Measurements from ENCODE around the gene SLAIN2. TPM values are rescaled to one million over a fixed set of nuclear protein-coding genes. Genes with fewer than 3 reads are reported as not detected.

SLAIN2 gene
- total and polyA plus RNA-seq, 5 experiments from 2014 or later: 25.9 to 109 (median 39.3) TPM

GRCh38 chr4:48379587-48380180 lies 38.4 kb downstream of the SLAIN2 start:
- Mint-ChIP-seq H3K9me3 (no peaks in the 10 kb centered on the region), H3K36me3 (peaks cover 10 to 75% (median 10%) of the 10 kb centered on the region in 3 donors), H3K4me1 (peaks cover 8 to 28% (median 12%) of the 10 kb centered on the region in 4 donors), H3K27me3 (no peaks in the 10 kb centered on the region), H3K27ac (peak overlapping the region in 1 of 10 donors; percentile 66), H3K4me3 (no peak overlapping the region)
- POLR2A ChIA-PET: no interaction called here
- ATAC-seq (no peak), DNase-seq (no peak)

GRCh38 chr4:48380583-48381167 lies 39.3 kb downstream of the SLAIN2 start:
- H3K36me3 Mint-ChIP-seq: peaks cover 10 to 77% (median 13%) of the 10 kb centered on the region in 3 donors
- peak overlapping the region in 2 of 10 donors; percentile 11 to 41 for H3K27ac Mint-ChIP-seq
- no peaks in the 10 kb centered on the region for H3K27me3 Mint-ChIP-seq
- POLR2A ChIA-PET: no interaction called here
- no peak overlapping the region for H3K4me3 Mint-ChIP-seq
- ATAC-seq: no peak
- peaks cover 4 to 22% (median 6%) of the 10 kb centered on the region in 4 donors for H3K4me1 Mint-ChIP-seq
- no peaks in the 10 kb centered on the region for H3K9me3 Mint-ChIP-seq
- no peak for DNase-seq

DNA sequence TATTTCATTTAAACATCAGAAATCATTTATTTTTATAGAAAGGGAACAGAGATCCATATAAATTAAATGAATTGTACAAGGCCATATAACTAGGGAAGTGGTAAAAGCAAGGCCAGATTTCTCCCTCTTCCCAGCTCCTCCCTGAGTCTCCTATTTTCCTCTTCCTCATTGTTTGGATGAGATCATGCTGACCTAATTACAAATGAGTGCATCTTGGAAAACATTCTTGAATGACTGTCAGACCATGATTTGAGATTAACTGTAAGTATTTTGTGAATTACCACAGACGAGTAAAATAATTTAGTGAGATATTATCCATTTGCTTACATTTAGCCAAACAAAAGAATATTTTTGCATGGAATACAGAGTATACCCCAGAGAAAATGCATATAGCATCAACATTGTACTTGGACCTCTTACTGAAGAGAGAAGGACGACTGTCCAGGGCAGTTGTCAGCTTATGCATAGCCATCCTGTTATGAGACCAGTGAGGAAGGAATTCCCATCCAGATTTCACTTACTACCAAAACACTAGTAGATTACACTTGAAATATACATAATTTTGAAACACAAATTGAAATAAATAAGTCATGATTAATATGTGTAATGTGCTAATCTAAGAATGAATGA lies 47.3 kb downstream of the SLAIN2 start:
- DNase-seq (no peak), ATAC-seq (no peak)
- Mint-ChIP-seq H3K27ac (no peak overlapping the region), H3K9me3 (no peaks in the 10 kb centered on the region), H3K4me1 (peaks cover 0 to 7% (median 3%) of the 10 kb centered on the region in 4 donors), H3K36me3 (peaks cover 8 to 79% (median 24%) of the 10 kb centered on the region in 3 donors), H3K4me3 (no peak overlapping the region), H3K27me3 (no peaks in the 10 kb centered on the region)
- POLR2A ChIA-PET: no interaction called here

DNA sequence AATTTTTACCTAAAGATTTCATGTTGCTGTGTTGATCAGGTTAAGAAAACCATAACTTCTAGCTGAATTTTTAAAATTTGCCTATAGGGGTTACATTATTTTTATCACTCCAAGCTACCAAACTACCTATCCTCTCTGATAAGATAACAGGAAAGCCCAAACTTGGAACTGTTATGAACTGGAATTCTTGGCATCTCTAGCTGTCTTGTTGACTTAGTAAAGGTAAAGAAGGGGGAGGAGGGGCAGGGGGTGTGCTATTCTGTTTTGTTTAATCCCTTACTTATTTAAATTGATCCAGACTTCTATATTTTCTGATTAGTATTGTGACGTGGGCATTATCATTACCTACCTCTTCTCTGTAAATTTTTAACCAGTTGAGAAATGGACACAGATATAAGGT lies 54.7 kb downstream of the SLAIN2 start:
- POLR2A ChIA-PET: no interaction called here

DNA sequence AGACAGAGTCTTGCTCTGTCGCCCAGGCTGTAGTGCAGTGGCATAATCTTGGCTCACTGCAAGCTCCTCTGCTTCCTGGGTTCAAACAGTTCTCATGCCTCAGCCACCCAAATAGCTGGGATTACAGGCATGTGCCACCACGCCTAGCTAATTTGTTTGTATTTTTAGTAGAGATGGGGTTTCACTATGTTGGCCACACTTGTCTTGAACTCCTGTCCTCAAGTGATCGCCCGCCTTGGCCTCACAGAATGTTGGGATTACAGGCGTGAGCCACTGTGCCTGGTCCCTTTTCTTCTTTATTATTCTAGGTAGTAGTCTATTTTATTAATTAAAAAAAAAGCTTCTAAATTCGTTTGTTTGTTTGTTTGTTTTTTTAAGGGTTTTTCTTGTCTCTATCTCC lies 59.1 kb downstream of the SLAIN2 start:
- Mint-ChIP-seq H3K4me1 (peaks cover 38 to 52% (median 41%) of the 10 kb centered on the region in 4 donors), H3K9me3 (peaks cover 0 to 2% (median 0%) of the 10 kb centered on the region in 9 donors), H3K4me3 (peak overlapping the region in 1 of 10 donors; percentile 10), H3K27ac (peak overlapping the region in 1 of 10 donors; percentile 4), H3K27me3 (no peaks in the 10 kb centered on the region), H3K36me3 (peaks cover 14 to 69% (median 35%) of the 10 kb centered on the region in 3 donors)
- no peak for ATAC-seq
- POLR2A ChIA-PET: no interaction called here
- DNase-seq: no peak

More for the DNA sequence above, 54.7 kb downstream of the SLAIN2 start:
- Mint-ChIP-seq H3K9me3 (peaks cover 0 to 2% (median 0%) of the 10 kb centered on the region in 9 donors), H3K36me3 (peaks cover 20 to 79% (median 51%) of the 10 kb centered on the region in 3 donors), H3K27ac (no peak overlapping the region), H3K27me3 (no peaks in the 10 kb centered on the region), H3K4me3 (no peak overlapping the region), H3K4me1 (peaks cover 28 to 31% (median 29%) of the 10 kb centered on the region in 4 donors)
- no peak for DNase-seq
- ATAC-seq: no peak

- POLR2A ChIA-PET: no interaction called here
- Mint-ChIP-seq H3K27ac (no peak overlapping the region), H3K9me3 (no peaks in the 10 kb centered on the region), H3K4me3 (no peak overlapping the region), H3K36me3 (peaks cover 0 to 61% (median 12%) of the 10 kb centered on the region in 3 donors), H3K27me3 (no peaks in the 10 kb centered on the region), H3K4me1 (peaks cover 30 to 47% (median 34%) of the 10 kb centered on the region in 4 donors)
- DNase-seq: no peak
- ATAC-seq: no peak
Observed at GRCh38 chr4:48403358-48403757, 62.0 kb downstream of the SLAIN2 start.

GRCh38 chr4:48403779-48404178 lies 62.5 kb downstream of the SLAIN2 start:
- H3K36me3 Mint-ChIP-seq: peaks cover 0 to 61% (median 14%) of the 10 kb centered on the region in 3 donors
- H3K4me3 Mint-ChIP-seq: no peak overlapping the region
- DNase-seq (no peak), ATAC-seq (no peak)
- peak overlapping the region in 2 of 10 donors; percentile 46 to 70 for H3K27ac Mint-ChIP-seq
- H3K27me3 Mint-ChIP-seq: no peaks in the 10 kb centered on the region
- POLR2A ChIA-PET: no interaction called here
- no peaks in the 10 kb centered on the region for H3K9me3 Mint-ChIP-seq
- peaks cover 27 to 43% (median 30%) of the 10 kb centered on the region in 4 donors for H3K4me1 Mint-ChIP-seq

- peaks cover 6 to 68% (median 27%) of the 10 kb centered on the region in 3 donors for H3K36me3 Mint-ChIP-seq
- ATAC-seq (no peak), DNase-seq (no peak)
- peaks cover 13 to 23% (median 19%) of the 10 kb centered on the region in 4 donors for H3K4me1 Mint-ChIP-seq
- POLR2A ChIA-PET: no interaction called here
- no peaks in the 10 kb centered on the region for H3K27me3 Mint-ChIP-seq
- no peak overlapping the region for H3K27ac Mint-ChIP-seq
- no peaks in the 10 kb centered on the region for H3K9me3 Mint-ChIP-seq
- H3K4me3 Mint-ChIP-seq: no peak overlapping the region
Observed at GRCh38 chr4:48405924-48406323, 64.6 kb downstream of the SLAIN2 start.

GRCh38 chr4:48409203-48409602 lies 67.9 kb downstream of the SLAIN2 start:
- Mint-ChIP-seq H3K9me3 (peaks cover 0 to 2% (median 0%) of the 10 kb centered on the region in 9 donors), H3K4me3 (no peak overlapping the region), H3K27ac (peak overlapping the region in 1 of 10 donors; percentile 51), H3K36me3 (peaks cover 14 to 60% (median 30%) of the 10 kb centered on the region in 3 donors), H3K4me1 (peaks cover 3 to 10% (median 8%) of the 10 kb centered on the region in 4 donors), H3K27me3 (no peaks in the 10 kb centered on the region)
- ATAC-seq (no peak), DNase-seq (no peak)
- POLR2A ChIA-PET: no interaction called here

GRCh38 chr4:48410812-48411211 lies 69.5 kb downstream of the SLAIN2 start:
- H3K9me3 Mint-ChIP-seq: peaks cover 0 to 2% (median 0%) of the 10 kb centered on the region in 9 donors
- peaks cover 14 to 54% (median 26%) of the 10 kb centered on the region in 3 donors for H3K36me3 Mint-ChIP-seq
- peaks cover 0 to 9% (median 5%) of the 10 kb centered on the region in 4 donors for H3K4me1 Mint-ChIP-seq
- POLR2A ChIA-PET: no interaction called here
- no peak overlapping the region for H3K4me3 Mint-ChIP-seq
- no peak overlapping the region for H3K27ac Mint-ChIP-seq
- DNase-seq (no peak), ATAC-seq (no peak)
- no peaks in the 10 kb centered on the region for H3K27me3 Mint-ChIP-seq

- Mint-ChIP-seq H3K4me3 (no peak overlapping the region), H3K27ac (no peak overlapping the region), H3K36me3 (peaks cover 0 to 65% (median 35%) of the 10 kb centered on the region in 3 donors), H3K27me3 (no peaks in the 10 kb centered on the region), H3K4me1 (peaks cover 0 to 5% (median 3%) of the 10 kb centered on the region in 4 donors), H3K9me3 (peaks cover 0 to 4% (median 0%) of the 10 kb centered on the region in 9 donors)
- ATAC-seq (no peak), DNase-seq (no peak)
- POLR2A ChIA-PET: no interaction called here
Observed at GRCh38 chr4:48420144-48420543, 78.8 kb downstream of the SLAIN2 start.

GRCh38 chr4:48421101-48421500 lies 79.8 kb downstream of the SLAIN2 start:
- Mint-ChIP-seq H3K27me3 (no peaks in the 10 kb centered on the region), H3K27ac (no peak overlapping the region), H3K4me1 (peaks cover 0 to 5% (median 3%) of the 10 kb centered on the region in 4 donors), H3K4me3 (no peak overlapping the region), H3K9me3 (peaks cover 0 to 4% (median 0%) of the 10 kb centered on the region in 9 donors), H3K36me3 (peaks cover 0 to 65% (median 35%) of the 10 kb centered on the region in 3 donors)
- no peak for ATAC-seq
- POLR2A ChIA-PET: no interaction called here
- no peak for DNase-seq

DNA sequence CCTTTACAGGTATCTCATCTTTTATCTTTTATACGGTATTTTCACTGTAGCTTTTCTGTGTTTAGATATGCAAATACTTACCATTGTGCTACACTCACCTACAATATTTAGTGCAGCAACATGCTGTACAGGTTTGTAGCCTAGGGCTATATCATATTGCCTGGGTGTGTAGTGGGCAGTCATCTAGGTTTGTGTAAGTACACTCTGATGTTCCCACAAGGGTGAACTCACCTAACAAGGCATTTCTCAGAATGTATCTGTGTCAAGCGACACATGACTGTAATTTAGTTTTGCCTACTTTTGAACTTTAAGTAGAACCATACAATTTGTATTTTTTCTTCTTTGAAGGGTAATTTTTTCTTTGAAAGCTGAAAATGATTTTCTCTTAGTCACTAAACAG lies 87.6 kb downstream of the SLAIN2 start:
- no peak for ATAC-seq
- Mint-ChIP-seq H3K27me3 (no peaks in the 10 kb centered on the region), H3K9me3 (no peaks in the 10 kb centered on the region), H3K36me3 (peaks cover 0 to 24% (median 16%) of the 10 kb centered on the region in 3 donors), H3K27ac (no peak overlapping the region), H3K4me3 (no peak overlapping the region), H3K4me1 (peaks cover 20 to 33% (median 27%) of the 10 kb centered on the region in 4 donors)
- POLR2A ChIA-PET: no interaction called here
- no peak for DNase-seq
